ENCODE measurements around the gene MAPK8IP2.

- TF ChIP-seq CTCF (IDR thresholded peaks at IDR 0.05) (no peak), USF2 (IDR thresholded peaks at IDR 0.05) (no peak), TFCP2L1 (CRISPR knock-in tag; IDR thresholded peaks at IDR 0.05) (no peak)
Observed at GRCh38 chr22:50584106-50585096, 16.2 kb upstream of the MAPK8IP2 start.
